NK-92 (cell line): ENCODE results near the gene TSPAN6.

Source experiments
- DNase-seq: peaks from one replicate; lab custom pipeline; 2025; ENCODE audit not compliant: unreplicated experiment; lab: John Stamatoyannopoulos, UW

The TSPAN6 gene

GRCh38 chrX:100648458-100649417 lies 12.1 kb upstream of the TSPAN6 start:
- DNase-seq: no peak

GRCh38 chrX:100647739-100648138 lies 11.1 kb upstream of the TSPAN6 start:
- no peak for DNase-seq

- DNase-seq: no peak
These were observed 10.5 kb upstream of the TSPAN6 start for GRCh38 chrX:100647095-100647494.

- DNase-seq: no peak
These were observed 8.5 kb upstream of the TSPAN6 start for GRCh38 chrX:100645106-100645505.

GRCh38 chrX:100643956-100644860 lies 7.6 kb upstream of the TSPAN6 start, which contains the start of gene SRPX2:
TSS of gene SRPX2 (plus strand) at chrX:100644199. CDS start at chrX:100646323, 2,124 bp downstream.
- no peak for DNase-seq

GRCh38 chrX:100643212-100643611 lies 6.6 kb upstream of the TSPAN6 start:
- no peak for DNase-seq

- DNase-seq: no peak
These were observed 5.7 kb upstream of the TSPAN6 start for GRCh38 chrX:100642290-100642689.

- DNase-seq: no peak
These were observed 651 bp downstream of the TSPAN6 start for GRCh38 chrX:100635989-100636320.

- DNase-seq: no peak
These were observed 1.6 kb downstream of the TSPAN6 start for GRCh38 chrX:100635040-100635439.

- no peak for DNase-seq
These were observed 10.6 kb downstream of the TSPAN6 start for GRCh38 chrX:100625985-100626491.

GRCh38 chrX:100623001-100623400 lies 13.6 kb downstream of the TSPAN6 start:
- no peak for DNase-seq

GRCh38 chrX:100615005-100615404 lies 21.6 kb downstream of the TSPAN6 start:
- no peak for DNase-seq

GRCh38 chrX:100611951-100612350 lies 24.7 kb downstream of the TSPAN6 start:
- DNase-seq: no peak

GRCh38 chrX:100609591-100609990 lies 27.0 kb downstream of the TSPAN6 start:
- DNase-seq: no peak

GRCh38 chrX:100606753-100607152 lies 29.9 kb downstream of the TSPAN6 start:
- DNase-seq: no peak

- DNase-seq: no peak
These were observed 35.8 kb downstream of the TSPAN6 start for GRCh38 chrX:100600758-100601157.

GRCh38 chrX:100600340-100600739 lies 36.3 kb downstream of the TSPAN6 start:
- no peak for DNase-seq

- no peak for DNase-seq
These were observed 37.1 kb downstream of the TSPAN6 start for GRCh38 chrX:100599456-100599855.

GRCh38 chrX:100596601-100597000 lies 40.0 kb downstream of the TSPAN6 start:
- DNase-seq: no peak

- no peak for DNase-seq
These were observed 43.0 kb downstream of the TSPAN6 start for GRCh38 chrX:100593581-100593980.

- no peak for DNase-seq
These were observed 43.5 kb downstream of the TSPAN6 start for GRCh38 chrX:100593126-100593525.
